ENCODE results near the gene MED27. TPM values are rescaled to one million over a fixed set of nuclear protein-coding genes. Genes with fewer than 3 reads are reported as not detected.

The MED27 gene
- total and polyA plus RNA-seq, 9 of the 15 experiments (the other 6 are each of a cell fraction or from before 2014, with no cell fraction given), result 24.4 to 91.0 (median 36.1) TPM

DNA sequence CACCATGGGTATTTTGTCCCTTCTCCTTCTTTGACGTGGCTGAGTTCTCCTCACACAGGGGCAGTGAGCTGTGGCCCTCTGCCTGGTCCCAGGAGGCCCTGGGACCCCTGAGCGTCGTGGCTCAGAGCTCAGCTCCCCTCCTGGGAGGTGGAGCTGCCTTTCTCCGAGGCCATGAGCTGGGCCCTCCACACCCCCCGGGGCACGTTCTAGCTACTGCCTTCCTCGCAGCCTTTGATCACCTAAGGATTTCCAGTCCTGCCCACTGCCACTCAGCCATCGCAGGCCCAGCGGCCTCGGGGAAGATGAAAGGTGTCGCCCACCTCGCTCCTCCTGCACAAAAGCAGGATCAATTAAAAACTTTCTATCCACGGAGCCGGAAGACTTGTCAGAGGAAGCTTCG lies 244.9 kb downstream of the MED27 start:
- no peaks in the 10 kb centered on the region for H4K20me1 ChIP-seq (replicated peaks; ENCODE audit: control insufficient read depth, insufficient read depth, low read length)
- no peak for ATAC-seq
- intact Hi-C loops (cut with micrococcal nuclease), result no loop called here
- TF ChIP-seq FOS (IDR thresholded peaks at IDR 0.05; ENCODE audit: extremely low read depth, insufficient read length), result no peak
- TF ChIP-seq MAZ (CRISPR knock-in tag; conservative IDR thresholded peaks at IDR 0.05 in 1 of 2, IDR thresholded peaks at IDR 0.05 in 1 of 2), result no peak
- TF ChIP-seq HNRNPUL1 (IDR thresholded peaks at IDR 0.05; ENCODE audit: low read length), result no peak
- TF ChIP-seq CHCHD3 (CRISPR knock-in tag; IDR thresholded peaks at IDR 0.05), result no peak
- TF ChIP-seq, protein P1, sequence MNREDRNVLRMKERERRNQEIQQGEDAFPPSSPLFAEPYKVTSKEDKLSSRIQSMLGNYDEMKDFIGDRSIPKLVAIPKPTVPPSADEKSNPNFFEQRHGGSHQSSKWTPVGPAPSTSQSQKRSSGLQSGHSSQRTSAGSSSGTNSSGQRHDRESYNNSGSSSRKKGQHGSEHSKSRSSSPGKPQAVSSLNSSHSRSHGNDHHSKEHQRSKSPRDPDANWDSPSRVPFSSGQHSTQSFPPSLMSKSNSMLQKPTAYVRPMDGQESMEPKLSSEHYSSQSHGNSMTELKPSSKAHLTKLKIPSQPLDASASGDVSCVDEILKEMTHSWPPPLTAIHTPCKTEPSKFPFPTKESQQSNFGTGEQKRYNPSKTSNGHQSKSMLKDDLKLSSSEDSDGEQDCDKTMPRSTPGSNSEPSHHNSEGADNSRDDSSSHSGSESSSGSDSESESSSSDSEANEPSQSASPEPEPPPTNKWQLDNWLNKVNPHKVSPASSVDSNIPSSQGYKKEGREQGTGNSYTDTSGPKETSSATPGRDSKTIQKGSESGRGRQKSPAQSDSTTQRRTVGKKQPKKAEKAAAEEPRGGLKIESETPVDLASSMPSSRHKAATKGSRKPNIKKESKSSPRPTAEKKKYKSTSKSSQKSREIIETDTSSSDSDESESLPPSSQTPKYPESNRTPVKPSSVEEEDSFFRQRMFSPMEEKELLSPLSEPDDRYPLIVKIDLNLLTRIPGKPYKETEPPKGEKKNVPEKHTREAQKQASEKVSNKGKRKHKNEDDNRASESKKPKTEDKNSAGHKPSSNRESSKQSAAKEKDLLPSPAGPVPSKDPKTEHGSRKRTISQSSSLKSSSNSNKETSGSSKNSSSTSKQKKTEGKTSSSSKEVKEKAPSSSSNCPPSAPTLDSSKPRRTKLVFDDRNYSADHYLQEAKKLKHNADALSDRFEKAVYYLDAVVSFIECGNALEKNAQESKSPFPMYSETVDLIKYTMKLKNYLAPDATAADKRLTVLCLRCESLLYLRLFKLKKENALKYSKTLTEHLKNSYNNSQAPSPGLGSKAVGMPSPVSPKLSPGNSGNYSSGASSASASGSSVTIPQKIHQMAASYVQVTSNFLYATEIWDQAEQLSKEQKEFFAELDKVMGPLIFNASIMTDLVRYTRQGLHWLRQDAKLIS (CRISPR knock-in tag; IDR thresholded peaks at IDR 0.05), result no peak
- no peak for TF ChIP-seq TAF1 (IDR thresholded peaks at IDR 0.05; ENCODE audit: control insufficient read depth, extremely low read depth, insufficient read depth, low read length, severe bottlenecking)
- no peak for TF ChIP-seq ZNF668 (CRISPR knock-in tag; IDR thresholded peaks at IDR 0.05)
- TF ChIP-seq SRF (CRISPR knock-in tag; IDR thresholded peaks at IDR 0.05), result no peak
- no peak for TF ChIP-seq ZNF143 (CRISPR knock-in tag; IDR thresholded peaks at IDR 0.05)
- no peak for TF ChIP-seq CBFA2T3 (IDR thresholded peaks at IDR 0.05)
- TF ChIP-seq GTF2E2 (tag; IDR thresholded peaks at IDR 0.05), result no peak
- TF ChIP-seq, protein P2, sequence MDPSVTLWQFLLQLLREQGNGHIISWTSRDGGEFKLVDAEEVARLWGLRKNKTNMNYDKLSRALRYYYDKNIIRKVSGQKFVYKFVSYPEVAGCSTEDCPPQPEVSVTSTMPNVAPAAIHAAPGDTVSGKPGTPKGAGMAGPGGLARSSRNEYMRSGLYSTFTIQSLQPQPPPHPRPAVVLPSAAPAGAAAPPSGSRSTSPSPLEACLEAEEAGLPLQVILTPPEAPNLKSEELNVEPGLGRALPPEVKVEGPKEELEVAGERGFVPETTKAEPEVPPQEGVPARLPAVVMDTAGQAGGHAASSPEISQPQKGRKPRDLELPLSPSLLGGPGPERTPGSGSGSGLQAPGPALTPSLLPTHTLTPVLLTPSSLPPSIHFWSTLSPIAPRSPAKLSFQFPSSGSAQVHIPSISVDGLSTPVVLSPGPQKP (CRISPR knock-in tag; IDR thresholded peaks at IDR 0.05), result no peak
- TF ChIP-seq SMC3 (conservative IDR thresholded peaks at IDR 0.05; ENCODE audit: insufficient read depth, low read depth, low read length), result no peak
- TF ChIP-seq KAT2B (IDR thresholded peaks at IDR 0.05; ENCODE audit: low read depth, low read length), result no peak
- TF ChIP-seq, protein P3, sequence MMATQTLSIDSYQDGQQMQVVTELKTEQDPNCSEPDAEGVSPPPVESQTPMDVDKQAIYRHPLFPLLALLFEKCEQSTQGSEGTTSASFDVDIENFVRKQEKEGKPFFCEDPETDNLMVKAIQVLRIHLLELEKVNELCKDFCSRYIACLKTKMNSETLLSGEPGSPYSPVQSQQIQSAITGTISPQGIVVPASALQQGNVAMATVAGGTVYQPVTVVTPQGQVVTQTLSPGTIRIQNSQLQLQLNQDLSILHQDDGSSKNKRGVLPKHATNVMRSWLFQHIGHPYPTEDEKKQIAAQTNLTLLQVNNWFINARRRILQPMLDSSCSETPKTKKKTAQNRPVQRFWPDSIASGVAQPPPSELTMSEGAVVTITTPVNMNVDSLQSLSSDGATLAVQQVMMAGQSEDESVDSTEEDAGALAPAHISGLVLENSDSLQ (IDR thresholded peaks at IDR 0.05), result no peak
- no peak for TF ChIP-seq EZH2 (IDR thresholded peaks at IDR 0.05; ENCODE audit: borderline replicate concordance, low read depth, low read length)
- TF ChIP-seq SIX5 (IDR thresholded peaks at IDR 0.05; ENCODE audit: borderline replicate concordance in 1 of 2, insufficient read depth in 1 of 2, low read depth in 1 of 2, low read length in 2 of 2), result no peak

More for the DNA sequence above, 244.9 kb downstream of the MED27 start:
- no peak overlapping the region for H3K4me2 ChIP-seq (ENCODE audit: insufficient read depth, low read length)
- peaks cover 6 to 23% of the 10 kb centered on the region in 2 experiments for H3K4me1 ChIP-seq (replicated peaks in 1 of 2; ENCODE audit: control insufficient read depth in 2 of 2, insufficient read depth in 2 of 2, low read length in 2 of 2)
- H3K9me1 ChIP-seq (ENCODE audit: control insufficient read depth, insufficient read depth, low read length), result no peaks in the 10 kb centered on the region
- no peak overlapping the region for H3K4me3 ChIP-seq
- H3K9me3 ChIP-seq (replicated peaks; ENCODE audit: control insufficient read depth, insufficient read depth, low read depth, low read length), result peaks cover 7% of the 10 kb centered on the region; the same call in 1 of the 2 replicates
- ChIA-PET POLR2A (interaction anchor here (0.6 to 0.9 kb wide), 3 partner anchors 28 to 629 kb away, joined by 3 to 4 read pairs (median 3); no protein-coding TSS in a partner anchor), CTCF (ENCODE audit: low intra/inter-chr PET ratio) (no interaction called here)
- H3K27me3 ChIP-seq (ENCODE audit: control insufficient read depth in 2 of 2, insufficient read depth in 2 of 2, low read length in 2 of 2), result peaks cover 27 to 58% of the 10 kb centered on the region in 2 experiments; a peak in 4 of 5 replicates
- H3K36me3 ChIP-seq (ENCODE audit: control insufficient read depth, insufficient read depth, low read length), result no peaks in the 10 kb centered on the region
- H3K79me2 ChIP-seq (ENCODE audit: control insufficient read depth, insufficient read depth, low read length), result no peaks in the 10 kb centered on the region
- FAIRE-seq (no peak), DNase-seq (ENCODE audit: extremely low read depth in 1 of 4, low spot score in 3 of 4) (no peak)
- H3K9ac ChIP-seq (ENCODE audit: insufficient read depth in 1 of 2, low read depth in 2 of 2, low read length in 2 of 2), result 0 out of 4 replicates have a peak overlapping the region, but pooled peaks of 1 of the 2 experiments have one; percentile 26
- in situ Hi-C loops (cut with MboI), result no loop called here
- no peak overlapping the region for H3K27ac ChIP-seq (ENCODE audit: extremely low read depth, low read depth, low read length)
- H2AFZ ChIP-seq (ENCODE audit: low read depth, low read length), result no peak overlapping the region
- 4% methylated on average over 15 of the region's 15 CpGs for WGBS (ENCODE audit: insufficient coverage, low coverage, missing lambda C conversion rate)
- no TSS peak for BruUV-seq (replicated peaks)

Measured in K562 (cell line).